ENCODE results near the gene BCLAF1. TPM values are rescaled to one million over a fixed set of nuclear protein-coding genes. Genes with fewer than 3 reads are reported as not detected.

The BCLAF1 gene
- total RNA-seq, 1 donor from 2014 or later = 242 TPM

Other genes with a start within 250 kb of the BCLAF1 start
- 18.4 and 20.8 TPM in 2 replicates for gene MTFR2, start 39.5 kb downstream of the BCLAF1 start, total RNA-seq

Measured in activated T-helper 2 cell treated with anti-CD3 and anti-CD28 coated beads, Interferon-gamma antibody, Interleukin-2, Interleukin-4, amounts not matched to agents 10 μg/mL and 5 μg/mL and 100 μg/mL, durations not matched to agents 14 hours and 24 hours and 36 hours (primary cell).